K562 (cell line): ENCODE results near the gene COQ7. TPM values are rescaled to one million over a fixed set of nuclear protein-coding genes. Genes with fewer than 3 reads are reported as not detected.

ENCODE experiments used
- ATAC-seq: fragments of 200-7000 bp; cut with Tn5 transposase; 3 replicates; pipeline ENCODE4 v1.9.1; 2020; ENCODE audit warnings: moderate library complexity
- BruUV-seq: library from RNA; stranded (reverse); fragments of 400-500 nt; replicated peaks from 2 replicates; lab custom pipeline; 2021; lab: Mats Ljungman, UMichigan
- CTCF ChIA-PET: fragments of 300-600 bp; formaldehyde crosslinking; extraction: SDS; loops from one replicate; lab custom pipeline; 2021; ENCODE audit warnings: low intra/inter-chr PET ratio; lab: Yijun Ruan, JAX
- POLR2A ChIA-PET: fragments of 300-600, 350-650 bp; sonication (Branson Sonifier 250); formaldehyde crosslinking; extraction: SDS; loops from one replicate; lab custom pipeline; 2021; ENCODE audit warnings: antibody characterized with exemption, inconsistent platforms; lab: Yijun Ruan, JAX
- DNase-seq, 4 experiments: peaks; one replicate each; pipeline versions ENCODE4 v3.0.0 to v3.0.0-alpha.2; 2011 to 2018; ENCODE audit warnings: low spot score in 3 of 4, mixed read lengths in 3 of 4; ENCODE audit errors: extremely low read depth in 1 of 4
- FAIRE-seq: peaks from 2 replicates; lab custom pipeline; 2011; peaks lifted over from hg19 to GRCh38; lab: Jason Lieb, UNC
- H2AFZ ChIP-seq: 2 replicates; pipeline ENCODE4 v1.6.0; 2011; ENCODE audit warnings: low read depth, low read length, control low read depth, inconsistent platforms
- H3K27ac ChIP-seq: fragments of 200-600 bp; 3 replicates; pipeline ENCODE4 v1.8.0; 2011; ENCODE audit warnings: low read depth, mild to moderate bottlenecking, control low read depth, inconsistent platforms, low read length, moderate library complexity, mixed read lengths; ENCODE audit errors: extremely low read depth
- H3K27me3 ChIP-seq, 2 experiments: fragments of 300-600 bp in 1 of 2; 2 replicates in 1 of 2; 3 replicates in 1 of 2; pipeline versions ENCODE4 v1.6.0 to v1.8.0; 2011; ENCODE audit warnings: inconsistent platforms in 2 of 2, low read length in 2 of 2, mild to moderate bottlenecking in 1 of 2, mixed read lengths in 1 of 2, moderate library complexity in 1 of 2; ENCODE audit not compliant: control insufficient read depth in 2 of 2, insufficient read depth in 2 of 2
- H3K36me3 ChIP-seq: fragments of 300-600 bp; 3 replicates; pipeline ENCODE4 v1.8.0; 2011; ENCODE audit warnings: mild to moderate bottlenecking, low read length, inconsistent platforms; ENCODE audit not compliant: control insufficient read depth, insufficient read depth
- H3K4me1 ChIP-seq, 2 experiments: fragments of 200-600 bp in 1 of 2; replicated peaks in 1 of 2; 2 replicates in 1 of 2; 3 replicates in 1 of 2; pipeline versions ENCODE4 v1.5.1 to v1.8.0; 2011; ENCODE audit warnings: inconsistent platforms in 2 of 2, low read length in 2 of 2, mild to moderate bottlenecking in 1 of 2, mixed read lengths in 1 of 2, moderate library complexity in 1 of 2; ENCODE audit not compliant: control insufficient read depth in 2 of 2, insufficient read depth in 2 of 2
- H3K4me2 ChIP-seq: 2 replicates; pipeline ENCODE4 v1.6.1; 2011; ENCODE audit warnings: low read length, control low read depth, inconsistent platforms, mixed read lengths; ENCODE audit not compliant: insufficient read depth
- H3K4me3 ChIP-seq: fragments of 200-600 bp; sonication (generic), shearing (Covaris generic); 2 replicates; pipeline ENCODE4 v1.5.1; 2016; ENCODE audit warnings: control low read depth, inconsistent platforms
- H3K79me2 ChIP-seq: fragments of 200-600 bp; 3 replicates; pipeline ENCODE4 v1.8.0; 2011; ENCODE audit warnings: low read length, inconsistent platforms; ENCODE audit not compliant: control insufficient read depth, insufficient read depth
- H3K9ac ChIP-seq, 2 experiments: 2 replicates each; pipeline versions ENCODE4 v1.6.0 to v1.6.1; 2011; ENCODE audit warnings: low read depth in 2 of 2, low read length in 2 of 2, control low read depth in 1 of 2, inconsistent platforms in 1 of 2, mild to moderate bottlenecking in 1 of 2, mixed read lengths in 1 of 2; ENCODE audit not compliant: insufficient read depth in 1 of 2
- H3K9me1 ChIP-seq: one replicate; pipeline ENCODE4 v1.6.0; 2011; ENCODE audit warnings: inconsistent platforms, mild to moderate bottlenecking, low read length, moderate library complexity; ENCODE audit not compliant: control insufficient read depth, insufficient read depth
- H3K9me3 ChIP-seq: replicated peaks from 2 replicates; pipeline ENCODE4 v1.5.1; 2011; ENCODE audit warnings: low read depth, low read length, inconsistent platforms; ENCODE audit not compliant: control insufficient read depth, insufficient read depth
- H4K20me1 ChIP-seq: replicated peaks from 2 replicates; pipeline ENCODE4 v1.6.1; 2011; ENCODE audit warnings: low read length, inconsistent platforms, mixed read lengths; ENCODE audit not compliant: control insufficient read depth, insufficient read depth
- BCOR ChIP-seq: fragments of 450-650 bp; IDR thresholded peaks from 2 replicates; pipeline ENCODE4 v1.6.1; 2016
- BRD4 ChIP-seq: fragments of 200-600 bp; sonication (generic); IDR thresholded peaks from 2 replicates; pipeline ENCODE4 v1.6.1; 2017; ENCODE audit warnings: inconsistent platforms
- CHD2 ChIP-seq: IDR thresholded peaks from 2 replicates; pipeline ENCODE4 v1.6.1; 2011; ENCODE audit warnings: low read depth, low read length
- E2F3 ChIP-seq: fragments of 250-450 bp; sonication (Bioruptor Pico); IDR thresholded peaks from 2 replicates; pipeline ENCODE4 v1.4.0; 2020; ENCODE audit warnings: mild to moderate bottlenecking
- GTF2E2 ChIP-seq: fragments of 200-800 bp; sonication (Bioruptor generic); IDR thresholded peaks from 2 replicates; pipeline ENCODE4 v1.6.1; 2016; ENCODE audit warnings: missing genetic modification characterization, missing compliant biosample characterization
- GTF2F1 ChIP-seq: IDR thresholded peaks from 2 replicates; pipeline ENCODE4 v1.6.1; 2011; ENCODE audit warnings: low read depth, low read length, improper control_type of control experiment
- HDAC3 ChIP-seq: fragments of 450-650 bp; IDR thresholded peaks from 2 replicates; pipeline ENCODE4 v1.6.1; 2018; ENCODE audit warnings: borderline replicate concordance, mild to moderate bottlenecking, moderate library complexity; ENCODE audit not compliant: partially characterized antibody
- KDM1A ChIP-seq, 2 experiments: fragments of 450-650 bp; IDR thresholded peaks; 2 replicates each; pipeline ENCODE4 v1.6.1; 2016; ENCODE audit warnings: mild to moderate bottlenecking in 2 of 2
- OTX1 ChIP-seq: fragments of 450-650 bp; formaldehyde crosslinking; IDR thresholded peaks from 2 replicates; pipeline ENCODE4 v1.4.0; 2022; ENCODE audit warnings: mild to moderate bottlenecking
- PRPF4 ChIP-seq: fragments of 200-400 bp; formaldehyde crosslinking; IDR thresholded peaks from one replicate; pipeline ENCODE4 v1.6.1; 2017; ENCODE audit warnings: low read length, low read depth, mild to moderate bottlenecking; ENCODE audit not compliant: insufficient read depth, poor library complexity, severe bottlenecking
- SIN3A ChIP-seq, 2 experiments: fragments of 150-350 bp in 1 of 2; IDR thresholded peaks; 2 replicates each; pipeline ENCODE4 v1.6.1; 2011 to 2016; ENCODE audit warnings: borderline replicate concordance in 2 of 2, low read depth in 2 of 2, low read length in 2 of 2, mild to moderate bottlenecking in 2 of 2, moderate library complexity in 2 of 2; ENCODE audit not compliant: control insufficient read depth in 1 of 2
- SMARCC2 ChIP-seq: fragments of 450-650 bp; IDR thresholded peaks from 2 replicates; pipeline ENCODE4 v1.6.1; 2017; ENCODE audit warnings: antibody characterized with exemption, moderate library complexity, mild to moderate bottlenecking, low read depth
- SP1 ChIP-seq: sonication (generic); formaldehyde crosslinking; IDR thresholded peaks from 2 replicates; pipeline ENCODE4 v1.8.1; 2022; ENCODE audit warnings: mild to moderate bottlenecking, missing genetic modification reagents
- SPI1 ChIP-seq: IDR thresholded peaks from 2 replicates; pipeline ENCODE4 v1.6.1; 2011; ENCODE audit warnings: low read depth, low read length, control low read depth, borderline replicate concordance
- TGIF2 ChIP-seq: sonication (generic); formaldehyde crosslinking; IDR thresholded peaks from 2 replicates; pipeline ENCODE4 v1.8.1; 2022; ENCODE audit warnings: mild to moderate bottlenecking, missing genetic modification reagents, moderate library complexity
- ZNF384 ChIP-seq: IDR thresholded peaks from 2 replicates; pipeline ENCODE4 v1.6.1; 2012; ENCODE audit warnings: low read depth, low read length, improper control_type of control experiment
- ZNF445 ChIP-seq: fragments of 250-450 bp; sonication (Bioruptor Pico); IDR thresholded peaks from 2 replicates; pipeline ENCODE4 v1.4.0; 2020; ENCODE audit warnings: low read depth, mild to moderate bottlenecking, moderate library complexity
- WGBS: fragments of 100-300 bp; shearing (Covaris generic); methylation state at CpG from one replicate; pipeline ENCODE4 v1.1.6; 2016; ENCODE audit warnings: low coverage, mixed read lengths; ENCODE audit not compliant: insufficient coverage; ENCODE audit errors: missing lambda C conversion rate; 5-methylcytosine and 5-hydroxymethylcytosine counted together
- in situ Hi-C: fragments of 300-500 bp; cut with MboI; formaldehyde crosslinking; loops from 4 replicates; pipeline ENCODE4 v1.15.0; 2018; ENCODE audit warnings: inconsistent platforms, mixed read lengths
- intact Hi-C: fragments of 100-400 bp; cut with micrococcal nuclease; formaldehyde crosslinking; loops from 2 replicates; pipeline ENCODE4 v1.14.2; 2022
- polyA plus RNA-seq, 8 experiments: library from polyadenylated mRNA; depleted of rRNA in 4 of 8; stranded (reverse) in 5 of 8; unstranded in 3 of 8; fragments of >200 nt; fragmentation: Nextera tagmentation in 2 of 8; fragmentation: Illumina TruSeq in 1 of 8; extraction: Ambion mirVana in 2 of 8; extraction: Trizol in 1 of 8; gene quantifications; 2 replicates each; pipeline versions ENCODE4 v1.2.1 to v1.2.3, GENCODE V29; 2011 to 2014; ENCODE audit warnings: inconsistent platforms in 1 of 8, missing spikeins in 1 of 8
- total RNA-seq, 7 experiments: library from RNA; depleted of rRNA in 6 of 7; stranded (reverse); fragments of >200 nt in 6 of 7; fragmentation: Illumina TruSeq in 2 of 7; extraction: Trizol in 2 of 7; gene quantifications; 2 replicates each; pipeline versions ENCODE4 v1.2.1 to v1.2.3, GENCODE V29; 2011 to 2021; ENCODE audit warnings: low replicate concordance in 1 of 7
- TF ChIP-seq, protein P1 (sequence below): sonication (generic); IDR thresholded peaks from 2 replicates; pipeline ENCODE4 v1.6.1; 2016

Gene COQ7
- total and polyA plus RNA-seq, 9 of the 15 experiments (the other 6 are each of a cell fraction or from before 2014, with no cell fraction given), result 2.3 to 26.1 (median 15.2) TPM

DNA sequence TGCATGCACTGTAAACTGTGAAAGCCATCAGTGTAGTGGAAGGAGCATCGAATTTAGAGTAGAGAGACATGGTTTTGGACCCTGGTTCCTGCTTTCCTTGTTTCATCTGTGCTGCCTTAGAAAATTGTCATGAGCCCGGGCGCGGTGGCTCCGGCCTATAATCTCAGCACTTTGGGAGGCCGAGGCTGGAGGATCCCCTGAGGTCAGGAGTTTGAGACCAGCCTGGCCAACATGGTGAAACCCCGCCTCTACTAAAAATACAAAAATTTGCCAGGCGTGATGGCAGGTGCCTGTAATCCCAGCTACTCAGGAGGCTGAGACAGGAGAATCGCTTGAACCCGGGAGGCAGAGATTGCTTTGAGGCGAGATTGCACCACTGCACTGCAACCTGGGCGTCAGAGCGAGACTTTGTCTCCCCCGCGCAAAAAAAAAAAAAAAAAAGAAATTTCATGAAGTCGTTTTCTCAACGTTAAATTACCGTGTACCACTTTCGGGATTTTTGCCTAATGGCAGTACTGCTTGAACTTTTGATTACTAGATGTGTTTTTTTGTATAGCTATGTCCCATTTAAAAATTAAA lies 912 bp downstream of the COQ7 start:
- peak; percentile 19 for FAIRE-seq
- H3K9me1 ChIP-seq, result no peaks in the 10 kb centered on the region

More for the DNA sequence above, 912 bp downstream of the COQ7 start:
- Histone ChIP-seq H3K9ac (peak overlapping the region; percentile 84 to 93), H3K4me1 (peaks cover 0 to 3% of the 10 kb centered on the region in 2 experiments; a peak in 1 of 5 replicates), H3K4me2 (peak overlapping the region; percentile 91), H3K4me3 (peak overlapping the region; percentile 50), H3K27ac (peak overlapping the region; percentile 87), H3K79me2 (peaks cover 6% of the 10 kb centered on the region; the same call in 1 of the 3 replicates), H3K27me3 (no peaks in the 10 kb centered on the region), H4K20me1 (no peaks in the 10 kb centered on the region), H2AFZ (peak overlapping the region; percentile 97), H3K36me3 (peaks cover 13% of the 10 kb centered on the region; the same call in 2 of the 3 replicates), H3K9me3 (peaks cover 3% of the 10 kb centered on the region; the same call in 1 of the 2 replicates)
- intact Hi-C loops (no loop called here), in situ Hi-C loops (no loop called here)
- no TSS peak for BruUV-seq
- ChIA-PET CTCF (no interaction called here), POLR2A (interaction anchor here (0.7 to 1.7 kb wide), 2 partner anchors 10 to 92 kb away, joined by 3 to 7 read pairs; no protein-coding TSS in a partner anchor)
- TF ChIP-seq, protein P1, sequence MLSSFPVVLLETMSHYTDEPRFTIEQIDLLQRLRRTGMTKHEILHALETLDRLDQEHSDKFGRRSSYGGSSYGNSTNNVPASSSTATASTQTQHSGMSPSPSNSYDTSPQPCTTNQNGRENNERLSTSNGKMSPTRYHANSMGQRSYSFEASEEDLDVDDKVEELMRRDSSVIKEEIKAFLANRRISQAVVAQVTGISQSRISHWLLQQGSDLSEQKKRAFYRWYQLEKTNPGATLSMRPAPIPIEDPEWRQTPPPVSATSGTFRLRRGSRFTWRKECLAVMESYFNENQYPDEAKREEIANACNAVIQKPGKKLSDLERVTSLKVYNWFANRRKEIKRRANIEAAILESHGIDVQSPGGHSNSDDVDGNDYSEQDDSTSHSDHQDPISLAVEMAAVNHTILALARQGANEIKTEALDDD, result no peak
- TF ChIP-seq PRPF4, result no peak
- no peak for TF ChIP-seq E2F3 (CRISPR knock-in tag)
- no peak for TF ChIP-seq TGIF2 (CRISPR knock-in tag)
- peak; percentile 28 to 43; a peak in 1 of 4 replicates for TF ChIP-seq KDM1A (IDR thresholded peaks at IDR 0.05)
- 0 out of 2 replicates have a peak, but pooled peaks have one; percentile 12 for TF ChIP-seq BRD4
- TF ChIP-seq GTF2F1, result no peak
- no peak for TF ChIP-seq BCOR
- no peak for TF ChIP-seq SIN3A (IDR thresholded peaks at IDR 0.05; ENCODE audit: borderline replicate concordance in 2 of 2, control insufficient read depth in 1 of 2, low read depth in 2 of 2, low read length in 2 of 2)
- 0 out of 2 replicates have a peak, but pooled peaks have one; percentile 34 for TF ChIP-seq GTF2E2 (tag)
- TF ChIP-seq ZNF384, result 0 out of 2 replicates have a peak, but pooled peaks have one; percentile 28
- no peak for TF ChIP-seq SPI1
- 0 out of 2 replicates have a peak, but pooled peaks have one; percentile 1 for TF ChIP-seq ZNF445 (CRISPR knock-in tag)
- no peak for TF ChIP-seq OTX1 (CRISPR knock-in tag)
- no peak for TF ChIP-seq HDAC3
- no peak for TF ChIP-seq SP1
- TF ChIP-seq SMARCC2, result no peak
- no peak for TF ChIP-seq CHD2
- no peak for ATAC-seq
- WGBS, result 18% methylated on average over 18 of the region's 19 CpGs
- DNase-seq, result no peak
